Cardiac muscle cell (in vitro differentiated cells and primary cell): ENCODE measurements around the gene SLC36A1. TPM values are rescaled to one million over a fixed set of nuclear protein-coding genes. Genes with fewer than 3 reads are reported as not detected.
"Not testable (repeated sequence)": the region's sequence is repeated elsewhere in the genome, so short reads cannot be mapped to it uniquely, and the experiment has no call there.

Source experiments
- DNase-seq, 2 donors: peaks; one replicate each; pipeline versions ENCODE4 v3.0.0 to v3.0.0-alpha.2; 2010 to 2017; ENCODE audit warnings: low read depth in 1 of 2, low spot score in 1 of 2
- H3K27ac ChIP-seq: fragments of 200-600 bp; sonication (generic); 2 replicates; pipeline ENCODE4 v1.5.1; 2016
- H3K27me3 ChIP-seq: fragments of 200-600 bp; sonication (generic); 2 replicates; pipeline ENCODE4 v1.6.0; 2016; ENCODE audit warnings: control low read depth
- H3K36me3 ChIP-seq: fragments of 200-600 bp; sonication (generic); 2 replicates; pipeline ENCODE4 v1.5.1; 2016; ENCODE audit warnings: control low read depth
- H3K4me1 ChIP-seq: fragments of 200-600 bp; sonication (generic); 2 replicates; pipeline ENCODE4 v1.8.1; 2017; ENCODE audit warnings: low read depth, mild to moderate bottlenecking, mixed run types
- H3K4me3 ChIP-seq: fragments of 200-600 bp; sonication (generic); 2 replicates; pipeline ENCODE4 v1.5.1; 2016; ENCODE audit warnings: mild to moderate bottlenecking
- H3K9me3 ChIP-seq: fragments of 200-600 bp; sonication (generic); 2 replicates; pipeline ENCODE4 v1.5.1; 2017; ENCODE audit warnings: low read depth, mild to moderate bottlenecking, control low read depth
- CTCF ChIP-seq: IDR thresholded peaks from 2 replicates; pipeline ENCODE4 v1.5.1; 2012; ENCODE audit warnings: low read depth, mild to moderate bottlenecking, low read length
- polyA plus RNA-seq: library from polyadenylated mRNA; unstranded; fragments of >200 nt; fragmentation: Nextera tagmentation; extraction: Ambion mirVana; gene quantifications from 2 replicates; pipeline ENCODE4 v1.2.1, GENCODE V29; 2016
- total RNA-seq: library from RNA; depleted of rRNA; stranded (reverse); fragments of >200 nt; gene quantifications from 2 replicates; pipeline ENCODE4 v1.2.3, GENCODE V29; 2016

The SLC36A1 gene
- total and polyA plus RNA-seq, 2 experiments from 2014 or later, result 2.2 to 8.8 TPM

DNA sequence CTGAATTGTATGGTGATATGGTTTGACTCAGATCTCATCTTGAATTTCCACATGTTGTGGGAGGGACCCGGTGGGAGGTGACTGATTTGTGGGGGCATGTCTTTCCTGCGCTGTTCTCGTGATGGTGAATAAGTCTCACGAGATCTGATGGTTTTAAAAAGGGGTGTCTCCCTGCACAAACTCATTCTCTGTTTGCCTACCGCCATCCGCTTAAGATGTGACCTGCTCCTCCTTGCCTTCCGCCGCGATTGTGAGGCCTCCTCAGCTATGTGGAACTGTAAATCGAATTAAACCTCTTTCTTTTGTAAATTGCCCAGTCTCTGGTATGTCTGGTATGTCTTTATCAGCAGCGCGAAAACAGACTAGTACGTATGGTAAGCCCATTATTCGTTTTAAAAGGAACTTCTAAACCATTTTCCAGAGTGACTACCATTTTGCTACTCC is 48.7 kb downstream of the SLC36A1 start:
- peaks cover 6% of the 10 kb centered on the region for H3K4me1 ChIP-seq
- H3K27ac ChIP-seq, result no peak overlapping the region
- no peaks in the 10 kb centered on the region for H3K27me3 ChIP-seq
- no peaks in the 10 kb centered on the region for H3K36me3 ChIP-seq
- TF ChIP-seq CTCF, result no peak
- no peaks in the 10 kb centered on the region for H3K9me3 ChIP-seq
- H3K4me3 ChIP-seq, result no peak overlapping the region
- peak in 1 of 2 donors; percentile 33 for DNase-seq

DNA sequence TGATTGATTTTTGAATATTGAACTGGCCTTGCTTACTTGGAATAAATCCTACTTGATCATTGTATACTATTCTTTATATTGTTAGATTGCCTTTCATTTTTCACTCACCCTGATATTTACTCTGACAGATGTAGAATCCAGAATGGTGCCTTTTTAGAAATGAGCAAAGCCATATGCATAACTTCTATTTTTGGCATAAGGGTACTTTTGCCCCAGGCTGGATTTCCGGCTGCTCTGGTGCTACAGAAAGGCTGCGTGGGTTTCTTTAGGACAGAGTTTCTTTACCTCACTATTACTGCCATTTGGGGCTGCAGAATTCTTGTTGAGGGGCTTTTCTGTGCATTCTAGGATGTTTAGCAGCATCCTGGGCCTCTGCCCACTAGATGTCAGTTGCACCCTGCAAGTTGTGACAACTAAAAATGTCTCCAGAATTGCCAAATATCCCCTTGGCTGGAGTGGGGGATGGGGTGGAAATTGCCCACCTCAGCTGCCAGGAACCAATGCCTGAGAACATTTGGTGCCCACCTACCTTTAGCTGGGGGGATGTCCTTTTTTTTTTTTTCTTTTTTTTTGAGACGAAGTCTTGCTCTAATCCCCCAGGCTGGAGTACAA is 50.1 kb downstream of the SLC36A1 start:
- no peak overlapping the region for H3K4me3 ChIP-seq
- TF ChIP-seq CTCF, result no peak
- DNase-seq, result no peak

GRCh38 chr5:151498395-151499155 is 51.2 kb downstream of the SLC36A1 start:
- DNase-seq, result no peak
- Histone ChIP-seq H3K9me3 (no peaks in the 10 kb centered on the region), H3K4me3 (no peak overlapping the region), H3K4me1 (peaks cover 6% of the 10 kb centered on the region), H3K36me3 (no peaks in the 10 kb centered on the region), H3K27me3 (no peaks in the 10 kb centered on the region), H3K27ac (no peak overlapping the region)
- TF ChIP-seq CTCF, result no peak

More for the DNA sequence above, 50.1 kb downstream of the SLC36A1 start:
- H3K9me3 ChIP-seq, result no peaks in the 10 kb centered on the region
- no peak overlapping the region for H3K27ac ChIP-seq
- peaks cover 6% of the 10 kb centered on the region for H3K4me1 ChIP-seq
- no peaks in the 10 kb centered on the region for H3K36me3 ChIP-seq
- no peaks in the 10 kb centered on the region for H3K27me3 ChIP-seq

DNA sequence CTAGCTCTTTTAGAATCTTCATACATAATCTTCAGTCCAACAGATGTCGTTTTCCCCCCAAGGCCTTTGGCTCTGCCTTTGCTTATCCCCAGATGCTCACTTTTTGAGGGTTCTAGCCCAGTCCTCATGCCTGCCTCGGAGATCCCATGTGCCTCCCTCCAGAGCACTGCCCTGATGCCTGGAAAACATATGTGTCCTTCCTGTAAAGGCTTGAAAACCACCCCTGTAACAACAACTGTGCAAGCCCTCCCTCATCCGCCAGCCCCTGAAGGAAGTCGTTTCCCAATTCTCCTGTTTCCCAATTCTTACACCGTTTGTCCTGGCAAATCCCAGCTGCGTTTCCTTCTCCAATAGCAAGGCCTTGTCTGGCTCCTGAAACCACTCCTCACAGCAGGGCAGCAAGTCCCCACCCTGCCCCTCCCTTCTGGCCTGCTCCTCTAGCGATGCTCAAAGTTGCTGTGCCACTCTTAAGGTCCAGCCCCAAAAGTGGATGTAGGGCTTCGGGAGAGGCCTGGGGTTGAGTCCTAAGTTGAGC is 52.2 kb downstream of the SLC36A1 start:
- Histone ChIP-seq H3K27me3 (no peaks in the 10 kb centered on the region), H3K36me3 (no peaks in the 10 kb centered on the region), H3K4me1 (peaks cover 6% of the 10 kb centered on the region), H3K4me3 (no peak overlapping the region), H3K9me3 (no peaks in the 10 kb centered on the region), H3K27ac (no peak overlapping the region)
- no peak for TF ChIP-seq CTCF
- peak in 1 of 2 donors; percentile 66 for DNase-seq

DNA sequence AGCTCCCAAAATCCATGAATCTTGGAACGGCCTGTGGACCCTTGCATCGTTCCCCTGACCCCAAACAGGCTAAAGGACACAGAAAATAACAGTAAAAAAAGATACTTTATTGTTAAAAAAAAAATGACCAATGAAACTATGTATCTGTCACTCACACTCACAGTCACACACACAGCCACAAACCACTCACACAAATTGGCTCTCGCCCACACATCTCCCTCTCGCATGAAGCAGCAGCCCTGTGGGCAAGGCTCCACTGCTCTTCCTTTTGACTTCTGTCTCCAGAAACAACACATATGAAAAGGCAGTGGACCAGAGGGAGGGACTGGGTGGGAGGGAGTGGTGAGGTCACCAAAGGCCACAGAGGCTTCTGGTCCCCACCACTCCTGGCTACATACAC is 56.6 kb downstream of the SLC36A1 start:
- H3K36me3 ChIP-seq, result no peaks in the 10 kb centered on the region
- no peak overlapping the region for H3K27ac ChIP-seq
- no peaks in the 10 kb centered on the region for H3K4me1 ChIP-seq
- no peaks in the 10 kb centered on the region for H3K9me3 ChIP-seq
- H3K27me3 ChIP-seq, result no peaks in the 10 kb centered on the region
- no peak overlapping the region for H3K4me3 ChIP-seq
- TF ChIP-seq CTCF, result no peak
- no peak for DNase-seq

DNA sequence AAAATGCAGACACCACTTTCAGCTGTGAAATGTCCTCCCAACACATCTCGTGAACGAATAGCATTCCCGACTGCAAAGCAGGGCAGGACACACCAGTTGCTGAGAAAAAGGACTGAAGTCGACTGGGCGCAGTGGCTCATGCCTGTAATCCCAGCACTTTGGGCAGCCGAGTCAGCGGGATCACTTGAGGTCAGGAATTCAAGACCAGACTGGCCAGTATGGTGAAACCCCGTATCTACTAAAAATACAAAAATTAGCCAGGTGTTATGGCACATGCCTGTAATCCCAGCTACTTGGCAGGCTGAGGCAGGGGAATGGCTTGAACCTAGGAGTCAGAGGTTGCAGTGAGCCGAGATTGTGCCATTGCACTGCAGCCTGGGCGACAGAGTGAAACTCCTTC is 60.9 kb downstream of the SLC36A1 start:
- H3K27me3 ChIP-seq, H3K4me3 ChIP-seq, H3K9me3 ChIP-seq, H3K4me1 ChIP-seq, DNase-seq, H3K36me3 ChIP-seq, H3K27ac ChIP-seq: not testable (repeated sequence)
